OCI-LY1 (cell line): ENCODE results near the gene CACNA2D3.

Source experiments
- H2AFZ ChIP-seq: fragments of 200-600 bp; sonication (generic), shearing (Covaris generic); 2 replicates; pipeline ENCODE4 v1.6.0; 2014; ENCODE audit warnings: antibody characterized with exemption, mild to moderate bottlenecking, low read length
- H3F3A ChIP-seq: fragments of 200-600 bp; sonication (generic), shearing (Covaris generic); 2 replicates; pipeline ENCODE4 v1.6.0; 2014; ENCODE audit warnings: mild to moderate bottlenecking, antibody characterized with exemption, low read length, moderate library complexity; ENCODE audit not compliant: insufficient read depth
- H3K27ac ChIP-seq: fragments of 200-600 bp; sonication (generic); 2 replicates; pipeline ENCODE4 v1.5.1; 2014; ENCODE audit warnings: low read length, mixed run types, mild to moderate bottlenecking, low read depth; ENCODE audit not compliant: poor library complexity, severe bottlenecking
- H3K27me3 ChIP-seq: fragments of 200-600 bp; sonication (generic); 2 replicates; pipeline ENCODE4 v1.6.0; 2014; ENCODE audit warnings: antibody characterized with exemption, mild to moderate bottlenecking, low read length, moderate library complexity; ENCODE audit not compliant: insufficient read depth
- H3K36me3 ChIP-seq: fragments of 200-600 bp; sonication (generic); 2 replicates; pipeline ENCODE4 v1.6.1; 2014; ENCODE audit warnings: mild to moderate bottlenecking, antibody characterized with exemption, low read length, moderate library complexity, mixed read lengths; ENCODE audit not compliant: insufficient read depth
- H3K4me1 ChIP-seq: fragments of 200-600 bp; sonication (generic); 2 replicates; pipeline ENCODE4 v1.5.1; 2014; ENCODE audit warnings: mild to moderate bottlenecking, low read length, moderate library complexity; ENCODE audit not compliant: insufficient read depth, severe bottlenecking
- H3K4me2 ChIP-seq: fragments of 200-600 bp; sonication (generic), shearing (Covaris generic); 2 replicates; pipeline ENCODE4 v1.6.1; 2014; ENCODE audit warnings: low read length
- H3K4me3 ChIP-seq: fragments of 200-600 bp; sonication (generic); 2 replicates; pipeline ENCODE4 v1.5.1; 2014; ENCODE audit warnings: low read length, low read depth, mild to moderate bottlenecking, mixed read lengths; ENCODE audit not compliant: poor library complexity, severe bottlenecking
- H3K79me2 ChIP-seq: fragments of 200-600 bp; shearing (Covaris generic); 2 replicates; pipeline ENCODE4 v1.6.1; 2016; ENCODE audit warnings: mixed run types, low read length, mixed read lengths; ENCODE audit not compliant: insufficient read depth
- H3K9ac ChIP-seq: fragments of 200-600 bp; sonication (generic), shearing (Covaris generic); 2 replicates; pipeline ENCODE4 v1.6.1; 2014; ENCODE audit warnings: mild to moderate bottlenecking, low read length, mixed read lengths
- H3K9me2 ChIP-seq: fragments of 200-600 bp; sonication (generic), shearing (Covaris generic); 2 replicates; pipeline ENCODE4 v1.6.1; 2014; ENCODE audit warnings: low read depth, mild to moderate bottlenecking, low read length, mixed read lengths
- H3K9me3 ChIP-seq: fragments of 200-600 bp; shearing (Covaris generic); 2 replicates; pipeline ENCODE4 v1.6.1; 2014; ENCODE audit warnings: low read length, mixed read lengths
- H4K20me1 ChIP-seq: fragments of 200-600 bp; sonication (generic), shearing (Covaris generic); 2 replicates; pipeline ENCODE4 v1.6.0; 2016; ENCODE audit warnings: mild to moderate bottlenecking, low read length; ENCODE audit not compliant: insufficient read depth
- CTCF ChIP-seq: fragments of 200-600 bp; sonication (generic), shearing (Covaris generic); IDR thresholded peaks from 2 replicates; pipeline ENCODE4 v1.5.1; 2017; ENCODE audit warnings: mild to moderate bottlenecking, antibody characterized with exemption, low read length, moderate library complexity, mixed read lengths
- EZH2 ChIP-seq: fragments of 200-600 bp; sonication (generic), shearing (Covaris generic); IDR thresholded peaks from 2 replicates; pipeline ENCODE4 v1.8.0; 2017; ENCODE audit warnings: borderline replicate concordance, mixed run types, mild to moderate bottlenecking, antibody characterized with exemption, low read length, moderate library complexity, mixed read lengths

Gene CACNA2D3

GRCh38 chr3:54564374-54564925, 442.1 kb downstream of the CACNA2D3 start:
- Histone ChIP-seq H3K9me3 (no peaks in the 10 kb centered on the region), H2AFZ (no peak overlapping the region), H3K4me3 (no peak overlapping the region), H4K20me1 (no peaks in the 10 kb centered on the region), H3K9ac (no peak overlapping the region), H3K9me2 (no peaks in the 10 kb centered on the region), H3K27ac (no peak overlapping the region), H3K27me3 (no peaks in the 10 kb centered on the region), H3K36me3 (no peaks in the 10 kb centered on the region), H3K4me2 (no peak overlapping the region), H3K79me2 (no peaks in the 10 kb centered on the region), H3K4me1 (no peaks in the 10 kb centered on the region), H3F3A (no peaks in the 10 kb centered on the region)
- no peak for TF ChIP-seq CTCF
- no peak for TF ChIP-seq EZH2

DNA sequence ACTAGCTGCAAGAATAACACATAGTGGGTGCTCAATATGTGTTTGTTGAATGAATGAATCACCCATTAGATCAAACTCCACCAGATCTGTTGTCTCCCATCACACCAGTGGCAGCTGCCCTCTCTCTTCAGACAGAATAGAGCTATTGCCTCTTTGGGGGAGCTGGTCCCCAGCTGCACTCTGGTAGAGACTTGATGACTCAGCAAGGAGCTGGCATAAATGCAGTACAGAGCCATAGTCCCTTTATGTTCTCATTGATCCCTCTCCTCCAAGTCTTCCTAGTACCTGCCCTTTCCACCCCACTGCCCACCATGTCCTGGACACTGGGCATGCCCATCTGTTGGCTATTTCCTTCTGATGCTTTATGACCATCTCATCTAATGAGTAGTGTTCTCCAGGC, 443.6 kb downstream of the CACNA2D3 start:
- no peak overlapping the region for H3K27ac ChIP-seq
- H3F3A ChIP-seq, result no peaks in the 10 kb centered on the region
- H3K4me1 ChIP-seq, result no peaks in the 10 kb centered on the region
- H3K36me3 ChIP-seq, result no peaks in the 10 kb centered on the region
- no peak overlapping the region for H3K4me2 ChIP-seq
- no peaks in the 10 kb centered on the region for H3K9me2 ChIP-seq
- no peaks in the 10 kb centered on the region for H3K79me2 ChIP-seq
- no peaks in the 10 kb centered on the region for H4K20me1 ChIP-seq
- TF ChIP-seq CTCF (no peak), EZH2 (no peak)
- no peaks in the 10 kb centered on the region for H3K27me3 ChIP-seq
- no peaks in the 10 kb centered on the region for H3K9me3 ChIP-seq
- no peak overlapping the region for H3K9ac ChIP-seq
- H2AFZ ChIP-seq, result no peak overlapping the region
- H3K4me3 ChIP-seq, result no peak overlapping the region

DNA sequence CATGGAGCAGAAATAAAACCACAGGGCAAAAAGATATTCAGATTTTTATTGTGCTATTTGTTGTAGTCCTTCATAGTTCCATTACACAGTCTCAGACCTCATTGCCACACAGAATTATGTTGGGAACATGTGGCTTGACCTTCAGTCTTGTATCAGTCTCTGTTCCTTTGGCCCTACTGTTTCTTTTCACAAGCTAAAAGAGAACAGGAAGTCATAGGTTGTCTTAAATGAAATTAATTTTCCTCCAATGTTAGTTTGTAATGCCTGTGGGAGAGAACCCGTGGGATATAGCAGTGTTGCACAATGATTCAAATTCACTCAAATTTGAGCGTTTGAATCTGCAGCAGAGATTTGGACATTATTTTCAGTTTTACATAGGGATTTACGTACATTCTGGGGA, 445.6 kb downstream of the CACNA2D3 start:
- Histone ChIP-seq H3K36me3 (no peaks in the 10 kb centered on the region), H4K20me1 (no peaks in the 10 kb centered on the region), H3K27ac (no peak overlapping the region), H2AFZ (no peak overlapping the region), H3K4me1 (no peaks in the 10 kb centered on the region), H3K9me2 (no peaks in the 10 kb centered on the region), H3K4me3 (no peak overlapping the region), H3K9me3 (no peaks in the 10 kb centered on the region), H3F3A (no peaks in the 10 kb centered on the region), H3K79me2 (no peaks in the 10 kb centered on the region), H3K4me2 (no peak overlapping the region), H3K27me3 (no peaks in the 10 kb centered on the region), H3K9ac (no peak overlapping the region)
- TF ChIP-seq EZH2 (no peak), CTCF (no peak)
